GM19452 (cell line): ENCODE data around the gene JUND.

Source experiments
- ATAC-seq: cut with Tn5 transposase; IDR thresholded peaks from one replicate; pipeline ENCODE4 v1.9.1; 2021; ENCODE audit not compliant: unreplicated experiment

The JUND gene

GRCh38 chr19:18249834-18250233 is 31.6 kb downstream of the JUND start:
- ATAC-seq, result no peak

- ATAC-seq, result no peak
These were observed 36.1 kb downstream of the JUND start for GRCh38 chr19:18245297-18245696.

DNA sequence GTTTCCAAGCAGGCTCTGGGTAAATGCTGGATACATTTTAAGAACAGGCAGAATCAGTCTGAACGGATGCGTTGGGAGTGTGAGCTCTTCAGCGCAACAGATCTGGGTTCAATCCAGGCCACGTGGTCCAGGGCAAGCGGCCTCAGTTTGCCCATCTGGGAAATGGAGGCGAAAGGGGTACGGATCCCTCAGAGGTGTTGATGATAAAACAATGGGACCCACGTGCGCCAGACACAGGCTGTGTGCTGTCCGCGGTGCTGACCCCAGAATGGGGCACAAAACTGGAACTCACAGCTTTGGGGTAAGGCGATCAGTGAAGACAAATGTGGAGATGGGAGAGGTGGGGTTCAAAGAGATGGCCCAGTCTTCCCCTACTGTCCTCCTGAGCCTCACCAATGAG is 42.1 kb downstream of the JUND start:
- no peak for ATAC-seq

GRCh38 chr19:18234194-18234593 is 47.2 kb downstream of the JUND start:
- ATAC-seq, result no peak

- no peak for ATAC-seq
These were observed 48.1 kb downstream of the JUND start for GRCh38 chr19:18233224-18233825.

DNA sequence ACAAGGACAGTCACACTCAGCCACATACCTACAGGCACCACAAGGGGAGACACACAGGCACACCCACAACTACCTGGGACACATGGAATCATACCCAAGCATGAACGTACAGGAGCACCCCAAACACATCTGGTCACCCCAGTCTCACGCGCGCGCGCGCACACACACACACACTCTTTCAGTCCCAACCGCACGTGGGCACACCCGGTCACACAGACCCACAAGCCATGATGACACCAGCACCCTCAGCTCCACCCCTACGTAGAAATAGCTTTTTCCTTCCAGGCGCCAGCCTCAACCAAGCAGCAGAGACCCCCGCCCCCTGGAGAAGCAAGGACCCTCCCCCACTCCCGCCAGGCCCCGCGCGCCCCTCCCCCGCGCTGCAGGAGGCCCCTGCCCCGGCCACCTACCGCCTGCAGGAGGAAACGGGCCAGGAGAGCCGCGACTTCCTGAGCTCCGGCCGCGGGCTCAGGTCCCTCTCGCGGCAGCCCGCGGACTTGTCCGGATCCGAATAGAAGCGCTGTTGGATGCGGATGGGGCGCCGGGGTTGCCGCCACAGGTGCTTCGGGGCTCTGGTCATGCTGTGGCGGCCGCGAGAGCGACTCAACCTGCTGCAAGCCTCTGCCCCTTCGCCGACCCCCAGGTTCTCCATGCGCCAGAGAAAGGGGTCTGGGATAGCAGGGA is 48.7 kb downstream of the JUND start:
- ATAC-seq, result no peak

DNA sequence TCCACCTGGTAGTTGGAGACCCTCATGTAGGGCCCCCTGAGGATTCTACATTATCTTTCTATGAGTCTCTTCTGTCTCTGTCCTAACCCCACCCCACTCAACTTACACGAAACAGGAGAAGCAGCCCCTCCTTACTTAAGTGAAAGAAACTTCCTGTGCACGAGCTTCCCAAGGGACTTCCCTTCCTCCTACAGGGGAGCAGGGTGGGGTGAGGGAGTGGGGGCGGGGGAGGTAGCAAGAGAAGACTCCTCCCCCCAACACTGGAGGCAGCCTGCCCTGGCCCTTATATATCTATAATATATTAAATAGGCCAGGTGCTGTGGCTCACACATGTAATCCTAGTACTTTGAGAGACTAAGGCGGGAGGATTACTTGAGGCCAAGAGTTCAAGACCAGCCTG is 49.6 kb downstream of the JUND start:
- ATAC-seq, result no peak

GRCh38 chr19:18230941-18231734 is 50.3 kb downstream of the JUND start:
- ATAC-seq, result no peak

GRCh38 chr19:18229915-18230314 is 51.5 kb downstream of the JUND start:
- ATAC-seq, result no peak
